Type B pancreatic cell (in vitro differentiated cells): ENCODE data around the gene TMEM213. TPM values are rescaled to one million over a fixed set of nuclear protein-coding genes. Genes with fewer than 3 reads are reported as not detected.

Experiments used
- DNase-seq: peaks from one replicate; pipeline ENCODE4 v3.0.0; 2021; ENCODE audit warnings: mixed read lengths; ENCODE audit not compliant: unreplicated experiment; ENCODE audit errors: extremely low spot score
- H3K27ac Mint-ChIP-seq: 2 replicates; pipeline ENCODE4 v1.8.0; 2021; ENCODE audit warnings: mild to moderate bottlenecking, mixed read lengths
- H3K27me3 Mint-ChIP-seq: 2 replicates; pipeline ENCODE4 v1.8.0; 2021; ENCODE audit warnings: mixed read lengths
- H3K36me3 Mint-ChIP-seq: 2 replicates; pipeline ENCODE4 v1.8.0; 2021; ENCODE audit warnings: mixed read lengths
- H3K4me1 Mint-ChIP-seq: one replicate; pipeline ENCODE4 v1.8.0; 2021; ENCODE audit warnings: mixed read lengths; ENCODE audit not compliant: unreplicated experiment
- H3K4me3 Mint-ChIP-seq: 2 replicates; pipeline ENCODE4 v1.8.0; 2021; ENCODE audit warnings: mild to moderate bottlenecking, mixed read lengths
- H3K9me3 Mint-ChIP-seq: 2 replicates; pipeline ENCODE4 v1.8.0; 2021; ENCODE audit warnings: mixed read lengths
- CTCF ChIP-seq: fragments of 200-600 bp; sonication (generic); conservative IDR thresholded peaks from 2 replicates; pipeline ENCODE4 v1.5.0; 2021; ENCODE audit warnings: antibody characterized with exemption, mild to moderate bottlenecking
- total RNA-seq: library from RNA; stranded (reverse); gene quantifications from 2 replicates; pipeline ENCODE4 v1.2.1, GENCODE V29; 2021; ENCODE audit warnings: low replicate concordance

Gene TMEM213
- total RNA-seq, 1 donor from 2014 or later: not detected

- TF ChIP-seq CTCF: no peak
- no peak for DNase-seq
- H3K9me3 Mint-ChIP-seq: no peaks in the 10 kb centered on the region
- H3K27me3 Mint-ChIP-seq: no peaks in the 10 kb centered on the region
- H3K4me3 Mint-ChIP-seq: no peak overlapping the region
- H3K36me3 Mint-ChIP-seq: peaks cover 15% of the 10 kb centered on the region
- no peak overlapping the region for H3K27ac Mint-ChIP-seq
- no peaks in the 10 kb centered on the region for H3K4me1 Mint-ChIP-seq
These were observed 35.2 kb downstream of the TMEM213 start for GRCh38 chr7:138832966-138833365.

- TF ChIP-seq CTCF: no peak
- Mint-ChIP-seq H3K27me3 (no peaks in the 10 kb centered on the region), H3K36me3 (peaks cover 18% of the 10 kb centered on the region), H3K4me3 (no peak overlapping the region), H3K27ac (no peak overlapping the region), H3K9me3 (no peaks in the 10 kb centered on the region), H3K4me1 (peaks cover 3% of the 10 kb centered on the region)
- DNase-seq: no peak
These were observed 35.8 kb downstream of the TMEM213 start for GRCh38 chr7:138833596-138833995.

GRCh38 chr7:138834583-138834982, 36.8 kb downstream of the TMEM213 start:
- no peak overlapping the region for H3K4me3 Mint-ChIP-seq
- no peak for DNase-seq
- H3K36me3 Mint-ChIP-seq: peaks cover 20% of the 10 kb centered on the region
- no peaks in the 10 kb centered on the region for H3K27me3 Mint-ChIP-seq
- no peaks in the 10 kb centered on the region for H3K9me3 Mint-ChIP-seq
- H3K27ac Mint-ChIP-seq: no peak overlapping the region
- peaks cover 4% of the 10 kb centered on the region for H3K4me1 Mint-ChIP-seq
- TF ChIP-seq CTCF: no peak

GRCh38 chr7:138835087-138835486, 37.3 kb downstream of the TMEM213 start:
- H3K36me3 Mint-ChIP-seq: peaks cover 21% of the 10 kb centered on the region
- H3K4me1 Mint-ChIP-seq: peaks cover 4% of the 10 kb centered on the region
- no peak for DNase-seq
- no peak overlapping the region for H3K4me3 Mint-ChIP-seq
- peak; percentile 38 for TF ChIP-seq CTCF
- no peak overlapping the region for H3K27ac Mint-ChIP-seq
- H3K27me3 Mint-ChIP-seq: no peaks in the 10 kb centered on the region
- H3K9me3 Mint-ChIP-seq: no peaks in the 10 kb centered on the region

- no peak overlapping the region for H3K27ac Mint-ChIP-seq
- H3K4me3 Mint-ChIP-seq: no peak overlapping the region
- no peak for TF ChIP-seq CTCF
- no peaks in the 10 kb centered on the region for H3K9me3 Mint-ChIP-seq
- no peaks in the 10 kb centered on the region for H3K27me3 Mint-ChIP-seq
- H3K4me1 Mint-ChIP-seq: peaks cover 4% of the 10 kb centered on the region
- H3K36me3 Mint-ChIP-seq: peaks cover 28% of the 10 kb centered on the region
- no peak for DNase-seq
These were observed 39.8 kb downstream of the TMEM213 start for GRCh38 chr7:138837627-138838026.

- H3K27ac Mint-ChIP-seq: no peak overlapping the region
- no peak for DNase-seq
- H3K9me3 Mint-ChIP-seq: no peaks in the 10 kb centered on the region
- no peak for TF ChIP-seq CTCF
- no peaks in the 10 kb centered on the region for H3K27me3 Mint-ChIP-seq
- peaks cover 28% of the 10 kb centered on the region for H3K36me3 Mint-ChIP-seq
- no peak overlapping the region for H3K4me3 Mint-ChIP-seq
- peaks cover 4% of the 10 kb centered on the region for H3K4me1 Mint-ChIP-seq
These were observed 40.4 kb downstream of the TMEM213 start for GRCh38 chr7:138838166-138838565.
